Esophagus (tissue), 2 donors: ENCODE data around the gene CFAP70. TPM values are rescaled to one million over a fixed set of nuclear protein-coding genes. Genes with fewer than 3 reads are reported as not detected.

ENCODE experiments used
- H3K27ac ChIP-seq, 2 donors: one replicate each; pipeline ENCODE4 v1.5.1; 2013; ENCODE audit warnings: low read depth in 2 of 2, mild to moderate bottlenecking in 2 of 2, inconsistent platforms in 1 of 2, low read length in 1 of 2, moderate library complexity in 1 of 2
- H3K27me3 ChIP-seq, 2 donors: one replicate each; pipeline ENCODE4 v1.6.1; 2013; ENCODE audit warnings: low read length in 2 of 2, control low read depth in 1 of 2, mild to moderate bottlenecking in 1 of 2; ENCODE audit not compliant: insufficient read depth in 2 of 2, control insufficient read depth in 1 of 2
- H3K36me3 ChIP-seq, 2 donors: one replicate each; pipeline ENCODE4 v1.6.1; 2013; ENCODE audit warnings: low read length in 1 of 2; ENCODE audit not compliant: control insufficient read depth in 2 of 2, insufficient read depth in 2 of 2
- H3K4me1 ChIP-seq, 2 donors: one replicate each; pipeline ENCODE4 v1.6.1; 2013; ENCODE audit warnings: low read length in 1 of 2; ENCODE audit not compliant: control insufficient read depth in 2 of 2, insufficient read depth in 2 of 2
- H3K4me3 ChIP-seq, 2 donors: one replicate each; pipeline ENCODE4 v1.5.1; 2013; ENCODE audit warnings: low read length in 2 of 2, mild to moderate bottlenecking in 2 of 2, low read depth in 1 of 2, moderate library complexity in 1 of 2
- H3K9me3 ChIP-seq, 2 donors: one replicate each; pipeline ENCODE4 v1.6.1; 2013; ENCODE audit warnings: mild to moderate bottlenecking in 2 of 2, low read depth in 1 of 2, low read length in 1 of 2, moderate library complexity in 1 of 2; ENCODE audit not compliant: control insufficient read depth in 2 of 2, insufficient read depth in 1 of 2
- WGBS, 2 donors: extraction: QIAGEN DNeasy Blood & Tissue Kit; methylation state at CpG; one replicate each; pipeline ENCODE4 v1.1.7; 2013; 5-methylcytosine and 5-hydroxymethylcytosine counted together
- polyA plus RNA-seq, 2 donors: library from polyadenylated mRNA; stranded (reverse); fragments of 200-250 nt; gene quantifications; one replicate each; pipeline ENCODE4 v1.2.3, GENCODE V29; 2013
- donor health status: healthy with polysubstance abuse.
- donor health status: Bipolar disorder and iron deficiency.

The CFAP70 gene
- polyA plus RNA-seq, 2 donors = 0.60 to 1.2 TPM

DNA sequence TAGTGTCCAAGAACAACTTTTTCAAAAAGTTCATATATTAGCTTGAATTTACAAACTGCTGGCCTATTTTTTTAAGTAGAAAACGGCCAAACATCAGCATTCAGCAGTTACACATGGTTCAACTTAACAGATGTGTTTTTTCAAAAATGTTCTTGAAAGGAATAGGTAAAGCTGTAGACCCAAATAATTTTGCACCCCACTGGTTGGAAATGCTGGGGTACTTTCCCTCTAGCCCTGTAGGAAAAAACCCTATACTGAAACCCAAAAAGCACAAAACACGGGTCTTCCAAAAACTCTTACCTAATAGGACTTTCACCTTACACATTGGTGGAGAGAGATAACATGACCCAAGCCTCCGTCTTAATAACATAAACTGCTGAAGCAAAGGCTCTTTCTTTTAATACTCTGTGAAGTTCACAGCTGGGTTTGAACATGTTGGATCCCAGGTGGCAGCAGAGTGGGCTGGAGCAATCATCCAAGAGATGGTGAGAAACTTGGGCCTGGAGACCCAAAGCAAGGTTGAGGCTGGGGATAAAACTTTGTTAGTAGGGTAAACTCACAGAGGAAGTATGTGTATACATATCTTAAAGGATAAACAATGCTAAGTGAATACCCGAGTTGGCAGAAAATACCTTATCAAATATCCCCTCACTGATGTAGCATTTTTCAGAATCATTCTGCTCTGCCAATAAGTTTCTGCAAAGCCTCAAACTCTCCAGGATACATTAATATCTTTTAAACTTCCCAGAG is 111.0 kb downstream of the CFAP70 start:
- no peaks in the 10 kb centered on the region for H3K9me3 ChIP-seq
- H3K4me1 ChIP-seq = peaks cover 4 to 5% of the 10 kb centered on the region in 2 donors
- WGBS, 2 donors = 23 to 25% methylated on average over 4 of the region's 4 CpGs
- peak overlapping the region; percentile 86 to 90 for H3K4me3 ChIP-seq
- no peaks in the 10 kb centered on the region for H3K27me3 ChIP-seq
- H3K27ac ChIP-seq = peak overlapping the region; percentile 62 to 98
- H3K36me3 ChIP-seq = peaks cover 0 to 4% of the 10 kb centered on the region in 2 donors

DNA sequence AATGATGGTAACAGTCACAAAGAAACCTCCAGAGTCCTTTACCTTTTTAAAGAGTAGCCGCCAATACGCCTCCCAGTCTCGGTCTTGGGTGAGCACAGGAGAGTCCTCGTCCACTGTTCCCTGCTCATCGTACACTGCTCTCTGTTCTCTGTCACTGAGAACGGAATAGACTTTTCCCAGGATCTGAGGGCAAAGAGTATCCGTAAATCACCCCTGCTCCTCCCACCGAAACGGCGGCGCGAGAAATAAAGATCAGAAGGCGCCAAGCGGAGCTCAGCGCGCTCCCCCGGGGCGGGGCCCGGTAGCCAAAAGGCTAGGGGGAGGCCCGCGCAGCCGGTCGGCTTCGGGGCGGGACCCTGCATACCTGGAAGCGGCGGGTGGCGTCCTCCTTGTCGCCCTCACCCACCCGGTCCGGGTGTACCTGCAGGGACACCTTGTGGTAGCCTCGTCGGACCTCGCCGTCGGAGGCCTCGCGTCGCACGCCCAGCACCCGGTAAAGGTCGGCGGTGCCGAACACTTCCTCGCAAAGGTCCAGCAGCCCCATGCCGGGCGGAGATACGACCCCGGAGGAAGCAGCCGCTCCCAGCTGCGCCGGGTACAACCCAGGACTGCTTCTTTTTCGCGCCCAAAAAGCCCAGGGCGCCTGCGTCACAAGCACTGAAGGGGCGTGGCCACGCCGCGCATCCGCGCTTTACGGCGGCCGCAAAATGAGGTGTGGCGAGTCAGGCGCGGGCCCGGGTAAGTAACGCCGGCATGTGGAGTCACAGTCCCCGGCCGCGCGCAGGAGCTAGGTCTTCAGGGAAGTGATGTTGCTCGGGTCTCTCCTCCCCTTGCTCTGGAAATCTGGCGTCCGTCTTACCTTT is 111.8 kb downstream of the CFAP70 start, which contains the start of gene DNAJC9:
Gene DNAJC9 (minus strand): TSS at position 610 of the 863 bp plus-strand sequence. CDS start 66 bp downstream, at position 544.
- peaks cover 2 to 4% of the 10 kb centered on the region in 2 donors for H3K36me3 ChIP-seq

GRCh38 chr10:73246322-73246645 is 112.4 kb downstream of the CFAP70 start:
- H3K36me3 ChIP-seq = peaks cover 2 to 4% of the 10 kb centered on the region in 2 donors
- 2% methylated on average over 8 of the region's 8 CpGs for WGBS, 2 donors
- H3K27ac ChIP-seq = peak overlapping the region; percentile 96 to 98
- H3K27me3 ChIP-seq = no peaks in the 10 kb centered on the region
- no peaks in the 10 kb centered on the region for H3K4me1 ChIP-seq
- peak overlapping the region; percentile 86 to 90 for H3K4me3 ChIP-seq
- H3K9me3 ChIP-seq = no peaks in the 10 kb centered on the region

More for the DNA sequence above, 111.8 kb downstream of the CFAP70 start, which contains the start of gene DNAJC9:
- Histone ChIP-seq H3K9me3 (no peaks in the 10 kb centered on the region), H3K4me1 (peaks cover 4 to 5% of the 10 kb centered on the region in 2 donors), H3K4me3 (peak within 1 kb of the TSS; percentile 86 to 90), H3K27me3 (no peaks in the 10 kb centered on the region), H3K27ac (peak within 1 kb of the TSS; percentile 96 to 98)
- 0 to 1% methylated on average over 78 of the region's 78 CpGs for WGBS, 2 donors

GRCh38 chr10:73244866-73245477 is 113.7 kb downstream of the CFAP70 start:
- Histone ChIP-seq H3K4me3 (no peak overlapping the region), H3K9me3 (no peaks in the 10 kb centered on the region), H3K36me3 (peaks cover 0 to 2% of the 10 kb centered on the region in 2 donors), H3K4me1 (no peaks in the 10 kb centered on the region), H3K27me3 (no peaks in the 10 kb centered on the region), H3K27ac (no peak overlapping the region)
- 55% methylated on average over 8 of the region's 8 CpGs for WGBS, 2 donors

GRCh38 chr10:73239908-73240307 is 118.8 kb downstream of the CFAP70 start:
- WGBS, 2 donors = 94 to 96% methylated on average over 2 of the region's 2 CpGs
- Histone ChIP-seq H3K4me3 (no peak overlapping the region), H3K27me3 (no peaks in the 10 kb centered on the region), H3K9me3 (no peaks in the 10 kb centered on the region), H3K4me1 (no peaks in the 10 kb centered on the region), H3K27ac (no peak overlapping the region), H3K36me3 (peaks cover 2 to 7% of the 10 kb centered on the region in 2 donors)

DNA sequence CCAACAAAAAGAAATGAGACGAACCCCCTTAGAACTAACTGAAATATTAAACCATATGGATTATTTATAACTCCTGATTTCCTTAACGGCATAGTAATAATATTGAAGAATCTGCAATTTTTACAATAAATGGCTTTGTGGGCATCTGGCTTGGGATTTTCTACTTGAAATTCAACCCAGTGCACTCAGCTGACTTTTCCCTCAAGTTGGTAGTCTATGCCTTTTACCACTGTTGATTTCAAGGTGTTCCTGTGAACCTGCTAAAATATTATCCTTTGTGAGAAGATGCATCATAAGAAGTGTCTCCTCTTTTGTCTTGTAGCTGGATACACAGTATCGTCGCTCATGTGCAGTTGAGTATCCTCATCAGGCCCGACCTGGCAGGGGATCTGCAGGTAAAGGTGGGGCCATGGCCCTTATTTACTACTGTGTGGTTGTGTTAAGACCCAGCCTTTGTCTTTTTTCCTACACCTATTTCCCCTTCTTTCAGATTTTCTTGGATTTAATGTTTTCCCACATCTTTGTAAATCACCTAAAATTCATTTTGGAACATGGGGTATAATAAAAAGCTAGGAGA is 119.6 kb downstream of the CFAP70 start:
- Histone ChIP-seq H3K9me3 (no peaks in the 10 kb centered on the region), H3K27me3 (no peaks in the 10 kb centered on the region), H3K27ac (no peak overlapping the region), H3K36me3 (peaks cover 2 to 7% of the 10 kb centered on the region in 2 donors), H3K4me3 (no peak overlapping the region), H3K4me1 (no peaks in the 10 kb centered on the region)
- 93 to 95% methylated on average over 5 of the region's 5 CpGs for WGBS, 2 donors

- Histone ChIP-seq H3K27ac (no peak overlapping the region), H3K9me3 (no peaks in the 10 kb centered on the region), H3K4me1 (no peaks in the 10 kb centered on the region), H3K4me3 (no peak overlapping the region), H3K27me3 (no peaks in the 10 kb centered on the region), H3K36me3 (peaks cover under 1 to 7% of the 10 kb centered on the region in 2 donors)
- WGBS, 2 donors = 87 to 89% methylated on average over 7 of the region's 7 CpGs
Measured at GRCh38 chr10:73234695-73235094, 124.0 kb downstream of the CFAP70 start.

- Histone ChIP-seq H3K36me3 (peaks cover 2 to 5% of the 10 kb centered on the region in 2 donors), H3K27ac (no peak overlapping the region), H3K4me1 (no peaks in the 10 kb centered on the region), H3K9me3 (no peaks in the 10 kb centered on the region), H3K27me3 (no peaks in the 10 kb centered on the region), H3K4me3 (no peak overlapping the region)
- WGBS, 2 donors = 91 to 94% methylated on average over 2 of the region's 2 CpGs
Measured at GRCh38 chr10:73233883-73234282, 124.8 kb downstream of the CFAP70 start.

DNA sequence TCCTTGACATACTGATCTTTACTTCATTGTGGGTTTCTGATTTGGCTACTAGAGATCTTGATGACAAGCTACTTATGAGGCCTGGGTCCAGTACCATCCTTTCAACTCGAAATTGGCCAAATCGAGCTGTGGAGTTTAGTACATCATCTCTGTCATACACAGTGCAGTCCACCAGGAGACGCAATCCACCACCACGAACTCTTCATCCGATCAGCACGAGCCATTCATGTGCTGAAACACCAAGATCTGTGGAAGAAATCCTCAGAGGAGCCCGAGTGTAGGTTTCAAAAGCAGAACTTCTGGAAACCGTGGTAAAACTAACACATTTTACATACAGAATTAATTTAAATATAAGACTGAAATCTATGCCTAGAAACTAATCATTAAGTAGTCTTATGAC is 125.8 kb downstream of the CFAP70 start:
- Histone ChIP-seq H3K27me3 (no peaks in the 10 kb centered on the region), H3K4me3 (no peak overlapping the region), H3K9me3 (no peaks in the 10 kb centered on the region), H3K27ac (no peak overlapping the region), H3K4me1 (no peaks in the 10 kb centered on the region), H3K36me3 (peaks cover 2 to 3% of the 10 kb centered on the region in 2 donors)
- 88 to 91% methylated on average over 8 of the region's 8 CpGs for WGBS, 2 donors
